ENCODE data around the gene MINDY4.

GRCh38 chr7:30849565-30849964 lies 78.3 kb downstream of the MINDY4 start:
- TF ChIP-seq ZBTB7A (IDR thresholded peaks at IDR 0.05; ENCODE audit: low read depth) (no peak), YY1 (IDR thresholded peaks at IDR 0.05; ENCODE audit: low read depth) (no peak)
